Hepatocyte (in vitro differentiated cells): Measurements from ENCODE around the gene NUBP2. TPM values are rescaled to one million over a fixed set of nuclear protein-coding genes. Genes with fewer than 3 reads are reported as not detected.

Experiments
- DNase-seq: peaks from one replicate; pipeline ENCODE4 v3.0.0-alpha.2; 2016; ENCODE audit warnings: low spot score
- H2AFZ ChIP-seq: fragments of 200-600 bp; sonication (generic); 2 replicates; pipeline ENCODE4 v1.6.0; 2016; ENCODE audit warnings: antibody characterized with exemption, mild to moderate bottlenecking
- H3K27ac ChIP-seq: fragments of 200-600 bp; sonication (generic); 2 replicates; pipeline ENCODE4 v1.5.1; 2016; ENCODE audit warnings: mild to moderate bottlenecking
- H3K27me3 ChIP-seq: fragments of 200-600 bp; sonication (generic); 2 replicates; pipeline ENCODE4 v1.6.1; 2016
- H3K36me3 ChIP-seq: fragments of 200-600 bp; sonication (generic); replicated peaks from 2 replicates; pipeline ENCODE4 v1.5.1; 2016; ENCODE audit warnings: low read depth; ENCODE audit not compliant: insufficient read depth
- H3K4me1 ChIP-seq: fragments of 200-600 bp; sonication (generic); 2 replicates; pipeline ENCODE4 v1.5.1; 2016; ENCODE audit warnings: mild to moderate bottlenecking, moderate library complexity; ENCODE audit not compliant: insufficient read depth
- H3K4me2 ChIP-seq: fragments of 200-600 bp; sonication (generic); 2 replicates; pipeline ENCODE4 v1.6.0; 2016
- H3K4me3 ChIP-seq: fragments of 200-600 bp; sonication (generic); 2 replicates; pipeline ENCODE4 v1.5.1; 2016; ENCODE audit warnings: mild to moderate bottlenecking
- H3K79me2 ChIP-seq: fragments of 200-600 bp; sonication (generic); 2 replicates; pipeline ENCODE4 v1.6.0; 2017; ENCODE audit warnings: mild to moderate bottlenecking
- H3K9me2 ChIP-seq: fragments of 200-600 bp; sonication (generic); replicated peaks from 2 replicates; pipeline ENCODE4 v1.6.0; 2017; ENCODE audit warnings: mild to moderate bottlenecking; ENCODE audit not compliant: insufficient read depth
- H3K9me3 ChIP-seq: fragments of 200-600 bp; sonication (generic); 2 replicates; pipeline ENCODE4 v1.5.1; 2016; ENCODE audit warnings: low read depth, mild to moderate bottlenecking
- H4K20me1 ChIP-seq: fragments of 200-600 bp; sonication (generic); 2 replicates; pipeline ENCODE4 v1.6.0; 2016; ENCODE audit warnings: mild to moderate bottlenecking; ENCODE audit not compliant: insufficient read depth, poor library complexity, severe bottlenecking
- CTCF ChIP-seq: fragments of 200-600 bp; sonication (generic); IDR thresholded peaks from 2 replicates; pipeline ENCODE4 v1.5.1; 2016; ENCODE audit warnings: antibody characterized with exemption, mild to moderate bottlenecking; ENCODE audit not compliant: poor library complexity
- EZH2 ChIP-seq: fragments of 200-600 bp; sonication (generic); IDR thresholded peaks from 2 replicates; pipeline ENCODE4 v1.6.1; 2016; ENCODE audit warnings: antibody characterized with exemption, mild to moderate bottlenecking, borderline replicate concordance
- EZH2phosphoT487 ChIP-seq: fragments of 200-600 bp; sonication (generic); IDR thresholded peaks from one replicate; pipeline ENCODE4 v1.6.1; 2018; ENCODE audit warnings: antibody characterized with exemption, mild to moderate bottlenecking, low read depth, moderate library complexity; ENCODE audit not compliant: unreplicated experiment, severe bottlenecking
- WGBS: methylation state at CpG from one replicate; pipeline ENCODE4 v1.1.6; 2016; ENCODE audit warnings: low lambda C conversion rate; ENCODE audit errors: missing lambda C conversion rate; 5-methylcytosine and 5-hydroxymethylcytosine counted together
- polyA plus RNA-seq: library from polyadenylated mRNA; unstranded; fragments of >200 nt; fragmentation: Nextera tagmentation; extraction: Ambion mirVana; gene quantifications from 2 replicates; pipeline ENCODE4 v1.2.1, GENCODE V29; 2016
- total RNA-seq: library from RNA; depleted of rRNA; stranded (reverse); fragments of >200 nt; gene quantifications from 2 replicates; pipeline ENCODE4 v1.2.3, GENCODE V29; 2014

Gene NUBP2
- total and polyA plus RNA-seq, 2 experiments from 2014 or later, result 85.4 to 101 TPM

GRCh38 chr16:1765826-1766225, 16.9 kb upstream of the NUBP2 start:
- no peak overlapping the region for H3K4me2 ChIP-seq
- H3K36me3 ChIP-seq, result no peaks in the 10 kb centered on the region
- TF ChIP-seq EZH2 (no peak), EZH2phosphoT487 (no peak), CTCF (no peak)
- H4K20me1 ChIP-seq, result peaks cover 3% of the 10 kb centered on the region
- H3K4me1 ChIP-seq, result peaks cover 9% of the 10 kb centered on the region
- H3K79me2 ChIP-seq, result no peaks in the 10 kb centered on the region
- no peaks in the 10 kb centered on the region for H3K9me3 ChIP-seq
- DNase-seq, result no peak
- H2AFZ ChIP-seq, result no peak overlapping the region
- 95% methylated on average over 15 of the region's 22 CpGs for WGBS
- H3K27ac ChIP-seq, result no peak overlapping the region
- no peaks in the 10 kb centered on the region for H3K9me2 ChIP-seq
- H3K4me3 ChIP-seq, result no peak overlapping the region
- no peaks in the 10 kb centered on the region for H3K27me3 ChIP-seq

DNA sequence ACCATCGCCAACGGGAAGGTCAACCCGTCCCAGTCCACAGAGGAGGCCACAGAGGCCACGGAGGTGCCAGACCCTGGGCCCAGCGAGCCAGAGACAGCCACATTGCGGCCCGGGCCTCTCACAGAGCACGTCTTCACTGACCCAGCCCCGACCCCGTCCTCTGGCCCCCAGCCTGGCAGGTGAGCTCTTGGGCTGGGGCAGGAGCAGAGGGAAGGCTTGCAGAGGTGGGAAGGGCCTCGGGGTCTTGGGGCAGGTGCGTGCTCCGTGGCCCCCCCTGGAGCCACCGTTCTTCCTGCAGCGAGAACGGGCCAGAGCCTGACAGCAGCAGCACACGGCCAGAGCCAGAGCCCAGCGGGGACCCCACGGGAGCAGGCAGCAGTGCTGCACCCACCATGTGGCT, 16.5 kb upstream of the NUBP2 start:
- H3K27ac ChIP-seq, result no peak overlapping the region
- TF ChIP-seq EZH2 (no peak), EZH2phosphoT487 (no peak), CTCF (no peak)
- WGBS, result 97% methylated on average over 16 of the region's 19 CpGs

DNA sequence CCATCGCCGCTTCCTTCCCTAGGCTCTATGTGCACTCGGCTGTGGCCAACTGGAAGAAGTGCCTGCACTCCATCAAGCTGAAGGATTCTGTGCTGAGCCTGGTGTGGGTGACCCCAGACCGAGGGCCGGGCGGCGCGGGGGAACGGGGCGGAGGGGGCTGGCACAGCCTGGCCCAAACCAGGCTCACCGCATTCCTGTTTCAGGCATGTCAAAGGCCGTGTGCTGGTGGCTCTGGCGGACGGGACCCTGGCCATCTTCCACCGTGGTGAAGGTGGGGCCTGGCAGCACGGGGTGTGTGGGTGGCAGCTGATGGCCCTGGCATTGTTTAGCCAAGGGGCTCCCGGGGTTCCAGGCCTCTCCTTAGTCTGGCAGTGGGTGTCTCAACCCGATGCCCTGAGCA, 16.1 kb upstream of the NUBP2 start:
- WGBS, result 98% methylated on average over 16 of the region's 18 CpGs
- TF ChIP-seq CTCF (no peak), EZH2phosphoT487 (no peak), EZH2 (no peak)
- no peak overlapping the region for H2AFZ ChIP-seq
- peaks cover 3% of the 10 kb centered on the region for H4K20me1 ChIP-seq
- H3K79me2 ChIP-seq, result peaks cover 3% of the 10 kb centered on the region
- no peaks in the 10 kb centered on the region for H3K27me3 ChIP-seq
- no peak for DNase-seq
- no peaks in the 10 kb centered on the region for H3K9me2 ChIP-seq
- no peak overlapping the region for H3K4me2 ChIP-seq
- no peak overlapping the region for H3K27ac ChIP-seq
- H3K36me3 ChIP-seq, result no peaks in the 10 kb centered on the region
- H3K9me3 ChIP-seq, result no peaks in the 10 kb centered on the region
- H3K4me3 ChIP-seq, result no peak overlapping the region
- peaks cover 11% of the 10 kb centered on the region for H3K4me1 ChIP-seq

More for the DNA sequence above, 16.5 kb upstream of the NUBP2 start:
- no peak overlapping the region for H3K4me3 ChIP-seq
- no peak overlapping the region for H2AFZ ChIP-seq
- no peaks in the 10 kb centered on the region for H3K9me2 ChIP-seq
- peaks cover 10% of the 10 kb centered on the region for H3K4me1 ChIP-seq
- H4K20me1 ChIP-seq, result peaks cover 3% of the 10 kb centered on the region
- no peaks in the 10 kb centered on the region for H3K36me3 ChIP-seq
- DNase-seq, result no peak
- H3K27me3 ChIP-seq, result no peaks in the 10 kb centered on the region
- H3K9me3 ChIP-seq, result no peaks in the 10 kb centered on the region
- peaks cover 2% of the 10 kb centered on the region for H3K79me2 ChIP-seq
- H3K4me2 ChIP-seq, result no peak overlapping the region
